NCI-H1417 treated with DMSO at 0.1 percent for 48 hours (cell line): ENCODE data around the gene GLCCI1.

Experiments
- DNase-seq: peaks from one replicate; lab custom pipeline; 2025; lab: John Stamatoyannopoulos, UW

GLCCI1 gene

GRCh38 chr7:7964250-7964649, 4.3 kb upstream of the GLCCI1 start:
- DNase-seq = no peak

GRCh38 chr7:7964691-7965090, 3.9 kb upstream of the GLCCI1 start:
- no peak for DNase-seq

DNA sequence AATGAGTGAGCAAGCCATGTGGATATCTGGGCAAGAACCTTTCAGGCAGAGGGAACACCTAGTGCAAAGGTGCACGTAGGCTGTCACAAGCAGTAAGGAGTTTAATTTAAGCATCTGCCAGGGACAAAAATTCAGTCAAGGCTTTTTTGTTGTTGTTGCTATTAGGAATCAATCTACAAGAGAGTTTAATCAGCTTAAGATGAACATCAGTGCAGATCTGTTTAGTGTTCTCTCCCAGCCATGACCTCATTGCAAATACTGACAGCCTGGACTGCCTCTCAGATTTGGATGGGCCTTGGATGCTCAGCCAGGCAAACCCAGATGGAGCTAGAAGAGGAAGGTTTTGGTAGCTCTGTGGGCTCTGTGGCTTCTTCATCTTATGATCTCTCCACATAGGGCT, 3.3 kb upstream of the GLCCI1 start:
- no peak for DNase-seq

DNA sequence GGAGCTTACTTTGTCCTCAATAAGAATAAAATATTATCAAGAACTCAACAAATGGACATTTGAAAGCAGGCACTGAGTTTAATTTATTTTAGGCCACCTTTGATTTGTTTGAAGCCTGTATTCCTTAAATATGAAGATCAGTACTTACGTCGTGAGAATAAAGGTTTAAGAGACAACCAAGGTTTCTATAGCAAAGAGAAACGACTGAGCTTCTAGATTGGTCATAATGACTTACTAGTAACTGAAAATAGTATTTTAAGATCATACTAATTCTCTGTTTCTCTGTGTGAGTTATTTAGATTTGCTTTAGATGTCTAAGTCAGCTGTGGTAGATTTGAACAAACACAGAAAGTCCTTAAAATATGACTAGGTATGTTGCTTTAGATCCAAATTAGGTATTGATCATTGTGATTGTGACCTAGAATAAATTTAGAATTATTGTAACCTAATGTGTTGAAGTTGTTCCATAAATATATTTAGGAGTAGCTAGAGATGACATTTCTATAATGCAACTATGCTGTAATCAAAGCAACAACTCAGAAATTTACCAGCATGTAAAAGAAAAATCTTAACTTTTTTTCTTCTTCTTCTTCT, 2.4 kb upstream of the GLCCI1 start:
- no peak for DNase-seq

DNA sequence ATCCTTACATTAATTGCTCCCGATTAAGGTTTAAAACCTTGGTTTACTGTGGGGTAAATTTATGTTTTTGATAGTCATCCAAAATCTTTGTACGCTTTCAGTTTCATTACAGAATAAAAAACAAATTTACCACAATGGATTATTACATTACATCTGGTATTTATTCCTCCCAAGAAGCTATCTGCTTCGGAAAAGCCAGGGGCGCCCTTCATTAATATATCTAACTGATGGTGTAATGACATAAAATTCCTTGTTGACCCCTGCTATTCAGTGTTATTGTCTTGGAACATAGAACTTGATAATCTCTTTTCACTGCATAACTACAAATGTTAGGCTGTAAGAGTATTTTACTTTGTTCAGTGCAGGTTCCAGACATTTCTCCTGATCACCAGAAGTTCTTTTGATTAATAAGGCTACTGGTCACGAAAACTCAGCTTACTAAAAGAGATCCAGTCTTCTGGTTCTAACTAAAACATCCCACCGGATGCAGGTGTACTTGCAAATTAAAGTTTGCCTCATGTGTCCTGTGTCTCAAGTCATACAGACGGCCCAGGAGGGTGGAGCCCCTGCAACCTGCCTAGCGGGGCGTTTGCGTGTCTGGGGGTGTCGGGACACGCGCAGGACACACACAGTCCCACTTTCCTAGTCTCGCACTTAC, 581 bp upstream of the GLCCI1 start:
- no peak for DNase-seq

DNA sequence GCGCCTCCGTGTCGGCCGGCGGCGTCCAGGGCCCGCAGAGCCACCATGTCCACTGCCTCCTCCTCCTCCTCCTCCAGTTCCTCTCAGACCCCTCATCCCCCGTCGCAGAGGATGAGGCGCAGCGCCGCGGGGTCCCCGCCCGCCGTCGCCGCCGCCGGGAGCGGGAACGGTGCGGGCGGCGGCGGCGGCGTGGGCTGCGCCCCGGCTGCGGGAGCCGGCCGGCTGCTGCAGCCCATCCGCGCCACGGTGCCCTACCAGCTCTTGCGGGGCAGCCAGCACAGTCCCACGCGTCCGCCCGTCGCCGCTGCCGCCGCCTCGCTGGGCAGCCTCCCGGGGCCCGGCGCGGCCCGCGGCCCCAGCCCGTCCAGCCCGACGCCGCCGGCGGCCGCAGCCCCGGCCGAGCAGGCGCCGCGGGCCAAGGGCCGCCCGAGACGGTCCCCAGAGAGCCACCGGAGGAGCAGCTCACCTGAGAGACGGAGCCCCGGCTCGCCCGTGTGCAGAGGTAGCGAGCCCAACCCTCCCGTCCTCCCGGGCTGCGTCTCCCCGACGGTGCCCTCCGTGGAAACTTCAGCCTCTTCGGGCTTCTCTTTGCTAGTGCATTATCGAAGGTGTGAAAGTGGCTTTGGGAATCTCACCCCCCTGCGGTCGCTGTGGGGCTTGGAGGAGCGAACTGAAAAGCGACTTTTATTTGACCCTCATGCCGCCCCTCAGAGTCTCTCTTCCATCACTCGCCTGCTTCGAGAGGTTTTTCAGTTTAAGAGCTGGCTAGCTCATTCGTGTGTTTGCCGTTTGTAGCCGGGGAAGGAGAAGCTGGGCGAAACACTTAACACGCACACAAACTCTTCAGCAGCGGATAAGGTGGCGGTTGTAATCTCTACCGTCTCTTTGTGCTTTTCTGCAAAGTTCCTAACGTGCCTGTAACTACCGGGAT, 975 bp downstream of the GLCCI1 start:
- no peak for DNase-seq

- no peak for DNase-seq
These were observed 1.6 kb downstream of the GLCCI1 start for GRCh38 chr7:7970237-7970530.

- no peak for DNase-seq
These were observed 2.1 kb downstream of the GLCCI1 start for GRCh38 chr7:7970531-7971307.

- no peak for DNase-seq
These were observed 2.9 kb downstream of the GLCCI1 start for GRCh38 chr7:7971308-7972040.

DNA sequence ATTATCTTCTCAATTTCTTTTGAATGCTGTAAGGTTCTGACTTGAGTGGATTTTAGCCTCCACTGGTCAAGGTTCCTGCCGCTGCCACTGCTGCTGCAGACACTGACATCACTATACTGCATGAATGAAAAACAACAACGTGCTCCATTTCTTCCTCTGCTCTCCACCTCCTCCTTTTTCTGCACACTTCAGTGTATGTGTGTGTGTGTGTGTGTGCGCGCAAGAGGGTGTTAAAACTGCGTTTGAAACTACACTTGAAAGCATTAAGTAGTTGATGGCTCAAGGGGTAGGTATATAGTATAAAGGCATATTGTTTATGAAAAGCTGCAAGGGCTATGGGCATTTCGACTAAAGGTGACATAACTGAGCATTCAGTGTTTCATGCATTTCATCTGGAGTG, 3.5 kb downstream of the GLCCI1 start:
- DNase-seq = no peak

DNA sequence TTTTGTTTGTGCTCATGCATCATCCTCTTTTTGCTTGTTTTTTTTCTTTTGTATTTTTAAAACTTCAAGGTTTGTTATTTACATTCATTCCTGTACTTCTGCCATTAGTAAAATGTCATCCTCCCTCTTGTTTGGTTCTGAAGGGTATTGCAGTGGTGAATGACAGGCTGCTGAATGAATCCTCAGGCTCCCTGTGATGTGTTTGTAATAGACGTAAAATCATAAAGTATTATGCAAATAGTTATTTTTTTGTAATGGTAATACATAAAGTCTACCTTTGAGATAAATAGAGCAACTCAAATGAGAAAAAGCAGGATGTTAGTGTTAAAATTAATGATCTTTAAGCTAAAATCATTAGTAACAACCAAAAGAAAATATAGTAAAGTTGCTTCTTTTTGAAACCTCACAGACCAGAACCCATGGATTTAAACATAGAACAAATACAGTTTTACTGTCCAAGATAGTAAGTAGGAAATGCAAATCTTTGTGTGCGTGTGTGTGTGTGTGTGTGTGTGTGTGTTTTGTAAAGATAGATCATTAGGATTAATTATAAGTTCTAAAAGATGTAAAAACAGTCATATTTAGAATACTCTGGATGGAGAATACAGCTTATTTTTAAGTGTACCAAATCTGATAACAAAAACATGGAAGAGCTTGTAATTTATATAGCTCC, 4.5 kb downstream of the GLCCI1 start:
- no peak for DNase-seq

DNA sequence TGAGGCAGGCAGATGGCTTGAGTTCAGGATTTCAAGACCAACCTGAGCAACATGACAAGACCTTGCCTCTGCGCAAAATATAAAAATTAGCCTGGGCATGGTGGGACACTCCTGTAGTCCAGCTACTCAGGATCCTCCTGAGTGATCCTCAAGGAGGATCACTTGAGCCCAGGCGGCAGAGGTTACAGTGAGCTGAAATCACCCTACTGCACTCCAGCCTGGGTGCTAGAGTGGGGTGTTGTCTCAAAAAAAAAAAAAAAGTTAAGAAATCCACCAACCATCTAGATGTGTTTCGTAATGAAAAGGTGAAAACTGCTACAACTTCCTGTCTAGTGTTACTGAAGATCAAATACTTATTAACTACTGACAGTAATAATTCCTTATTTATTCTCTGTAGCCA, 8.1 kb downstream of the GLCCI1 start:
- no peak for DNase-seq

DNA sequence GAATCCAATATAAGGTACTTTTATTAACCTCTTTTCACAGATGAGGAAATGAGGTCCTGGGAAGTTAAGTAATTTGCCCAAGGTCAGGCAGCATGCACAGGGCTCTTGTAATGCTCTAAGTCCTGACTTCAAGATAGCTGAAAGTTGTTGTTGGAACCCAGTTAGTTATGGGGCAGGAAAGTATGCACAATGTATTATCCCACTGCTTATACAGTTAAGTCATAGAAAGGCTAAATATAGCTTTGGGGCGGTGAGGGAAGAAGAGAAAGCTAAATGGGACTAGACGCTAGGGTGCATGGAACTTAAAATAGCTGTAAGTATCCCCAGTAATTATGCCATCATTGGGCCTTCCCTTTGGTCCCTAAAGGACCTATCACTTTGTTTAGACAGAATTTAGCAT, 9.2 kb downstream of the GLCCI1 start:
- DNase-seq = no peak

GRCh38 chr7:7978860-7979259, 10.3 kb downstream of the GLCCI1 start:
- DNase-seq = no peak

GRCh38 chr7:7979558-7979957, 11.0 kb downstream of the GLCCI1 start:
- no peak for DNase-seq

- DNase-seq = no peak
These were observed 11.5 kb downstream of the GLCCI1 start for GRCh38 chr7:7980134-7980533.

DNA sequence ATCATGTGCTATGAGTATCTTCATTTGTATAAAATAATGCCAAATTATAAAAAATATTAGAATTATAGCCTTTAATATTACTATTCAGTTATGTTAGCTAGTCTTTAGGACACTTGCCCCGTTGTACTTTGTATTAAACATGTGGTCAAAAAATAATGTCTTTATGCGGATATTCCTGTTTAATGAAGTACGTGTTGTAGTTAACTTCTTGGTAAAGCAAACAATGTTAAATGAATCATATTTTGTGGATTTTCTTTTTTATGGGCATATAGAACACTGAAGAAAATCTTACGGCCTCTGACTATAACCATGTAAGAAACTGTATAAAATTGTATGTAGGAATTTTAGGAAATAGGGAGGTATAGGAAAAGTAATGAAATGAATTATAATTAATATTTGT, 14.3 kb downstream of the GLCCI1 start:
- DNase-seq = no peak

- no peak for DNase-seq
These were observed 15.8 kb downstream of the GLCCI1 start for GRCh38 chr7:7984424-7984823.

DNA sequence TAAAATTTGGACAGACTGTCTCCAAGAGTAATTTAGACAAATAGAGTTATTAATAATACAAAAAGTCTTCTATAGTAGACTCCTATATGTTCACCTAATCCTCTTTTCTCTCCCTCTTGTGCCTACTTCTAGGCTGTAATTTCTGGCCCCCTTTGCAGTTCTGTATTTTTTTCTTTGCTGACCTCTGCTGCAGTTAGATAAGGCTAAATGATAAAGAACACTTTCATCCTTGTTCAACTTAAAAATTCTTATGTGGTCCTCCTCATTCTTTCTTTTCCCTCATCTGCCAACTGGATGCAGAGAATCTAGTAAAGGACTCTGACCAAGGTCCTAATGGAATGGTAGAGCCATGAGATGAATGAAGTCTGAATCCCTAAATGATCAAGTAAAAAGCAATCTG, 20.1 kb downstream of the GLCCI1 start:
- DNase-seq = no peak

GRCh38 chr7:7989133-7989532, 20.5 kb downstream of the GLCCI1 start:
- no peak for DNase-seq
